ENCODE results near the gene PRSS53. TPM values are rescaled to one million over a fixed set of nuclear protein-coding genes. Genes with fewer than 3 reads are reported as not detected.
A peak's percentile ranks its signal among the peaks of the same experiment; 100 is the strongest.

Gene PRSS53
- total RNA-seq, 1 experiment from 2014 or later, result 3.4 TPM

DNA sequence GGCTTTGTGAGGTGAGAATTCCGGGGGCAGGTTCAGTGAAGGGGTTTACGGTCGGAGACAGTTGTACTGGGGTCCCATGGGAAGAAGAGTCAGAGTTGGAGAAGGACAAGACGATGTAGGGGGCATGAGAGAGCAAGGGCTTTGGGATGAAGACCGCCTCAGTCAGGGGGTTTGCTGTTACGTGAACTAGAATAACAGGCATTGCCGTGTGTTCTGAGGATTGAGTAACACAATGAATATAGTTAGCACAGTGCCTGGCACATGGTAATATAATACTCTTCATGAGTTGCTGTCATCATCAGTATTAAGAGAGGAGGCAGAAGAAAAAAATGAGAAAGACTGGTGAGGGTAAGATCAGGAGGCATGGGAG, 13.9 kb downstream of the PRSS53 start:
- Histone ChIP-seq H3K27me3 (ENCODE audit: control insufficient read depth, insufficient read depth, low read length) (no peaks in the 10 kb centered on the region), H3K4me3 (ENCODE audit: low read depth in 2 of 2, low read length in 2 of 2) (peak overlapping the region; percentile 99), H3K36me3 (ENCODE audit: control insufficient read depth, insufficient read depth, low read length) (peaks cover 10% of the 10 kb centered on the region), H3K27ac (ENCODE audit: low read length) (peak overlapping the region; percentile 97), H3K9me3 (ENCODE audit: control insufficient read depth, insufficient read depth, low read depth, low read length) (no peaks in the 10 kb centered on the region), H3K4me1 (ENCODE audit: control insufficient read depth, insufficient read depth, low read length) (peaks cover 10% of the 10 kb centered on the region; the same call in 1 of the 2 replicates)
- ATAC-seq (no peak), DNase-seq (ENCODE audit: low read depth, low spot score) (no peak)
- POLR2A ChIA-PET, result no interaction called here
- in situ Hi-C loops (cut with HindIII; ENCODE audit: low pct_unique_long_range_greater_than_20kb, low sequenced_read_pairs) (no loop called here), intact Hi-C loops (cut with micrococcal nuclease; ENCODE audit: unreplicated experiment) (loop anchor here (1.0 kb wide), 1 partner anchor 22 kb away; no protein-coding TSS in a partner anchor)
- CTCF ChIA-PET, result interaction anchor here (0.7 to 1.5 kb wide), 2 partner anchors 67 to 90 kb away, joined by 3 to 7 read pairs; no protein-coding TSS in a partner anchor
- BruUV-seq (replicated peaks), result no TSS peak
- TF ChIP-seq TCF7L2 (IDR thresholded peaks at IDR 0.05; ENCODE audit: low read depth, low read length) (no peak), SIN3A (IDR thresholded peaks at IDR 0.05; ENCODE audit: borderline replicate concordance, insufficient read depth, low read depth, low read length) (no peak)
- TF ChIP-seq, protein P1, sequence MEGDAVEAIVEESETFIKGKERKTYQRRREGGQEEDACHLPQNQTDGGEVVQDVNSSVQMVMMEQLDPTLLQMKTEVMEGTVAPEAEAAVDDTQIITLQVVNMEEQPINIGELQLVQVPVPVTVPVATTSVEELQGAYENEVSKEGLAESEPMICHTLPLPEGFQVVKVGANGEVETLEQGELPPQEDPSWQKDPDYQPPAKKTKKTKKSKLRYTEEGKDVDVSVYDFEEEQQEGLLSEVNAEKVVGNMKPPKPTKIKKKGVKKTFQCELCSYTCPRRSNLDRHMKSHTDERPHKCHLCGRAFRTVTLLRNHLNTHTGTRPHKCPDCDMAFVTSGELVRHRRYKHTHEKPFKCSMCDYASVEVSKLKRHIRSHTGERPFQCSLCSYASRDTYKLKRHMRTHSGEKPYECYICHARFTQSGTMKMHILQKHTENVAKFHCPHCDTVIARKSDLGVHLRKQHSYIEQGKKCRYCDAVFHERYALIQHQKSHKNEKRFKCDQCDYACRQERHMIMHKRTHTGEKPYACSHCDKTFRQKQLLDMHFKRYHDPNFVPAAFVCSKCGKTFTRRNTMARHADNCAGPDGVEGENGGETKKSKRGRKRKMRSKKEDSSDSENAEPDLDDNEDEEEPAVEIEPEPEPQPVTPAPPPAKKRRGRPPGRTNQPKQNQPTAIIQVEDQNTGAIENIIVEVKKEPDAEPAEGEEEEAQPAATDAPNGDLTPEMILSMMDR (IDR thresholded peaks at IDR 0.05), result no peak

GRCh38 chr16:31073970-31074813, 14.6 kb downstream of the PRSS53 start, which contains the start of the genes ZNF646 and ZNF668:
ZNF646 (plus strand) TSS chr16:31074422; CDS start chr16:31076325, 1,903 bp downstream.
ZNF668 (minus strand) TSS chr16:31074240; CDS start chr16:31064459, 9,781 bp downstream.
- in situ Hi-C loops (cut with HindIII; ENCODE audit: low pct_unique_long_range_greater_than_20kb, low sequenced_read_pairs), result no loop called here
- no peaks in the 10 kb centered on the region for H3K27me3 ChIP-seq (ENCODE audit: control insufficient read depth, insufficient read depth, low read length)
- peak; percentile 96 for DNase-seq (ENCODE audit: low read depth, low spot score)
- peaks cover 10% of the 10 kb centered on the region for H3K36me3 ChIP-seq (ENCODE audit: control insufficient read depth, insufficient read depth, low read length)
- POLR2A ChIA-PET, result interaction anchor here (0.6 kb wide), 1 partner anchor 108 kb away, joined by 7 read pairs; no protein-coding TSS in a partner anchor
- H3K9me3 ChIP-seq (ENCODE audit: control insufficient read depth, insufficient read depth, low read depth, low read length), result no peaks in the 10 kb centered on the region
- H3K4me1 ChIP-seq (ENCODE audit: control insufficient read depth, insufficient read depth, low read length), result peaks cover 10% of the 10 kb centered on the region; the same call in 1 of the 2 replicates
- H3K27ac ChIP-seq (ENCODE audit: low read length), result peak within 1 kb of the TSS; percentile 97
- peak within 1 kb of the TSS; percentile 99 for H3K4me3 ChIP-seq (ENCODE audit: low read depth in 2 of 2, low read length in 2 of 2)
- peak; percentile 93 for ATAC-seq
- TF ChIP-seq TCF7L2 (IDR thresholded peaks at IDR 0.05; ENCODE audit: low read depth, low read length) (peak; percentile 69), SIN3A (IDR thresholded peaks at IDR 0.05; ENCODE audit: borderline replicate concordance, insufficient read depth, low read depth, low read length) (peak; percentile 88; the same call in 1 of the 2 replicates), POLR2AphosphoS5 (IDR thresholded peaks at IDR 0.05; ENCODE audit: low read depth, low read length) (peak; percentile 91)
- TF ChIP-seq, protein P2, sequence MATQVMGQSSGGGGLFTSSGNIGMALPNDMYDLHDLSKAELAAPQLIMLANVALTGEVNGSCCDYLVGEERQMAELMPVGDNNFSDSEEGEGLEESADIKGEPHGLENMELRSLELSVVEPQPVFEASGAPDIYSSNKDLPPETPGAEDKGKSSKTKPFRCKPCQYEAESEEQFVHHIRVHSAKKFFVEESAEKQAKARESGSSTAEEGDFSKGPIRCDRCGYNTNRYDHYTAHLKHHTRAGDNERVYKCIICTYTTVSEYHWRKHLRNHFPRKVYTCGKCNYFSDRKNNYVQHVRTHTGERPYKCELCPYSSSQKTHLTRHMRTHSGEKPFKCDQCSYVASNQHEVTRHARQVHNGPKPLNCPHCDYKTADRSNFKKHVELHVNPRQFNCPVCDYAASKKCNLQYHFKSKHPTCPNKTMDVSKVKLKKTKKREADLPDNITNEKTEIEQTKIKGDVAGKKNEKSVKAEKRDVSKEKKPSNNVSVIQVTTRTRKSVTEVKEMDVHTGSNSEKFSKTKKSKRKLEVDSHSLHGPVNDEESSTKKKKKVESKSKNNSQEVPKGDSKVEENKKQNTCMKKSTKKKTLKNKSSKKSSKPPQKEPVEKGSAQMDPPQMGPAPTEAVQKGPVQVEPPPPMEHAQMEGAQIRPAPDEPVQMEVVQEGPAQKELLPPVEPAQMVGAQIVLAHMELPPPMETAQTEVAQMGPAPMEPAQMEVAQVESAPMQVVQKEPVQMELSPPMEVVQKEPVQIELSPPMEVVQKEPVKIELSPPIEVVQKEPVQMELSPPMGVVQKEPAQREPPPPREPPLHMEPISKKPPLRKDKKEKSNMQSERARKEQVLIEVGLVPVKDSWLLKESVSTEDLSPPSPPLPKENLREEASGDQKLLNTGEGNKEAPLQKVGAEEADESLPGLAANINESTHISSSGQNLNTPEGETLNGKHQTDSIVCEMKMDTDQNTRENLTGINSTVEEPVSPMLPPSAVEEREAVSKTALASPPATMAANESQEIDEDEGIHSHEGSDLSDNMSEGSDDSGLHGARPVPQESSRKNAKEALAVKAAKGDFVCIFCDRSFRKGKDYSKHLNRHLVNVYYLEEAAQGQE (IDR thresholded peaks at IDR 0.05; ENCODE audit: insufficient read depth in 1 of 2, low read depth in 2 of 2, low read length in 1 of 2), result 0 out of 4 replicates have a peak, but pooled peaks of 1 of the 2 experiments have one; percentile 44
- TF ChIP-seq, protein P1 (IDR thresholded peaks at IDR 0.05), result no peak
- BruUV-seq (replicated peaks), result no TSS peak
- CTCF ChIA-PET, result interaction anchor here (0.7 to 1.5 kb wide), 2 partner anchors 68 to 90 kb away, joined by 3 to 7 read pairs; no protein-coding TSS in a partner anchor
- intact Hi-C loops (cut with micrococcal nuclease; ENCODE audit: unreplicated experiment), result loop anchor here (1.0 kb wide), 1 partner anchor 22 kb away; no protein-coding TSS in a partner anchor
